ENCODE results near the gene CCDC192. TPM values are rescaled to one million over a fixed set of nuclear protein-coding genes. Genes with fewer than 3 reads are reported as not detected.

Gene CCDC192
- total RNA-seq, 1 donor from 2014 or later, result not detected

- Histone ChIP-seq H3K27me3 (no peaks in the 10 kb centered on the region), H3K4me3 (no peak overlapping the region), H3K27ac (no peak overlapping the region), H3K9me3 (no peaks in the 10 kb centered on the region), H3K36me3 (no peaks in the 10 kb centered on the region), H3K4me1 (peaks cover 4% of the 10 kb centered on the region)
- DNase-seq (no peak), ATAC-seq (no peak)
- TF ChIP-seq CTCF (IDR thresholded peaks at IDR 0.05), result no peak
- intact Hi-C loops (cut with DNase I), result no loop called here
These were observed 22.6 kb upstream of the CCDC192 start for GRCh38 chr5:127680595-127680994.

- no peak for TF ChIP-seq CTCF (IDR thresholded peaks at IDR 0.05)
- H3K9me3 ChIP-seq, result no peaks in the 10 kb centered on the region
- DNase-seq (no peak), ATAC-seq (no peak)
- H3K27me3 ChIP-seq, result no peaks in the 10 kb centered on the region
- intact Hi-C loops (cut with DNase I), result no loop called here
- H3K27ac ChIP-seq, result no peak overlapping the region
- H3K4me3 ChIP-seq, result no peak overlapping the region
- peaks cover 5% of the 10 kb centered on the region for H3K4me1 ChIP-seq
- no peaks in the 10 kb centered on the region for H3K36me3 ChIP-seq
These were observed 20.2 kb upstream of the CCDC192 start for GRCh38 chr5:127683008-127683407.

GRCh38 chr5:127684726-127685467 lies 18.3 kb upstream of the CCDC192 start:
- TF ChIP-seq CTCF (IDR thresholded peaks at IDR 0.05), result no peak
- intact Hi-C loops (cut with DNase I), result no loop called here
- Histone ChIP-seq H3K4me1 (peaks cover 5% of the 10 kb centered on the region), H3K36me3 (no peaks in the 10 kb centered on the region), H3K27ac (no peak overlapping the region), H3K9me3 (no peaks in the 10 kb centered on the region), H3K27me3 (no peaks in the 10 kb centered on the region), H3K4me3 (no peak overlapping the region)
- ATAC-seq (no peak), DNase-seq (no peak)

- H3K27ac ChIP-seq, result no peak overlapping the region
- no peaks in the 10 kb centered on the region for H3K27me3 ChIP-seq
- H3K36me3 ChIP-seq, result no peaks in the 10 kb centered on the region
- no peak overlapping the region for H3K4me3 ChIP-seq
- DNase-seq (no peak), ATAC-seq (no peak)
- no peak for TF ChIP-seq CTCF (IDR thresholded peaks at IDR 0.05)
- H3K4me1 ChIP-seq, result peaks cover 5% of the 10 kb centered on the region
- H3K9me3 ChIP-seq, result no peaks in the 10 kb centered on the region
- intact Hi-C loops (cut with DNase I), result no loop called here
These were observed 17.5 kb upstream of the CCDC192 start for GRCh38 chr5:127685662-127686061.

- no peaks in the 10 kb centered on the region for H3K27me3 ChIP-seq
- ATAC-seq (no peak), DNase-seq (no peak)
- no peak overlapping the region for H3K4me3 ChIP-seq
- peaks cover 5% of the 10 kb centered on the region for H3K4me1 ChIP-seq
- no peaks in the 10 kb centered on the region for H3K36me3 ChIP-seq
- no peak overlapping the region for H3K27ac ChIP-seq
- no peak for TF ChIP-seq CTCF (IDR thresholded peaks at IDR 0.05)
- H3K9me3 ChIP-seq, result no peaks in the 10 kb centered on the region
- intact Hi-C loops (cut with DNase I), result no loop called here
These were observed 16.8 kb upstream of the CCDC192 start for GRCh38 chr5:127686424-127686823.

Measured in upper lobe of right lung (tissue), 1 donor.